Measurements from ENCODE around the gene SARDH. TPM values are rescaled to one million over a fixed set of nuclear protein-coding genes. Genes with fewer than 3 reads are reported as not detected.
"Not testable (repeated sequence)": the region's sequence is repeated elsewhere in the genome, so short reads cannot be mapped to it uniquely, and the experiment has no call there.

The SARDH gene
- total and polyA plus RNA-seq, 9 donors = 2.5 to 10.0 (median 3.3) TPM

DNA sequence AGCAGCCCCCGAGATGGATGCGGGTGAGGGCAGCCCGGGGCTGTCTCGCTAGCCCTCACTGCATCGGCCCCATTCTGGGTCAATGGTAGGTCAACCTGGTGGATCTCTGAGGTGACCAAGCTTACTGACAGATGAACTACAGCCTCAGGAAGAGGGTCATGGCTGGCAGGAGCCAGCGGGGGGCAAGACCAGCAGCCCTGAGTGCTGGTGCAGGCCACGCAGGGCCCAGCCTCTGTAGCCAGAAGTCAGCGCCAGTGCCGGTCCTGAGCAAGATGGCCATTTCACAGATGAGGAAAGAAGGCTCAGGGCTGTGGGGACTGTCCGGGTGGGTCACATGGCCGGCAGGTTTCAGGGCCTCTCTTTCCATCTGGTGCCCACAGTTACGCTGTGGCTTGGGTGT, 107.0 kb downstream of the SARDH start:
- TF ChIP-seq EP300 (IDR thresholded peaks at IDR 0.05) (no peak), POLR2A (IDR thresholded peaks at IDR 0.05) (no peak)
- TF ChIP-seq, protein P1, sequence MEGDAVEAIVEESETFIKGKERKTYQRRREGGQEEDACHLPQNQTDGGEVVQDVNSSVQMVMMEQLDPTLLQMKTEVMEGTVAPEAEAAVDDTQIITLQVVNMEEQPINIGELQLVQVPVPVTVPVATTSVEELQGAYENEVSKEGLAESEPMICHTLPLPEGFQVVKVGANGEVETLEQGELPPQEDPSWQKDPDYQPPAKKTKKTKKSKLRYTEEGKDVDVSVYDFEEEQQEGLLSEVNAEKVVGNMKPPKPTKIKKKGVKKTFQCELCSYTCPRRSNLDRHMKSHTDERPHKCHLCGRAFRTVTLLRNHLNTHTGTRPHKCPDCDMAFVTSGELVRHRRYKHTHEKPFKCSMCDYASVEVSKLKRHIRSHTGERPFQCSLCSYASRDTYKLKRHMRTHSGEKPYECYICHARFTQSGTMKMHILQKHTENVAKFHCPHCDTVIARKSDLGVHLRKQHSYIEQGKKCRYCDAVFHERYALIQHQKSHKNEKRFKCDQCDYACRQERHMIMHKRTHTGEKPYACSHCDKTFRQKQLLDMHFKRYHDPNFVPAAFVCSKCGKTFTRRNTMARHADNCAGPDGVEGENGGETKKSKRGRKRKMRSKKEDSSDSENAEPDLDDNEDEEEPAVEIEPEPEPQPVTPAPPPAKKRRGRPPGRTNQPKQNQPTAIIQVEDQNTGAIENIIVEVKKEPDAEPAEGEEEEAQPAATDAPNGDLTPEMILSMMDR (IDR thresholded peaks at IDR 0.05) = no peak
- Histone ChIP-seq H3K36me3 (no peaks in the 10 kb centered on the region), H3K27ac (no peak overlapping the region), H3K27me3 (no peaks in the 10 kb centered on the region), H3K4me1 (ENCODE audit: insufficient read depth) (no peaks in the 10 kb centered on the region), H3K4me3 (no peak overlapping the region), H3K9me3 (no peaks in the 10 kb centered on the region)
- WGBS, 3 donors = 92 to 97% (median 93%) methylated on average over 12 of the region's 12 CpGs
- DNase-seq = no peak
- intact Hi-C loops (cut with DNase I) = no loop called here

DNA sequence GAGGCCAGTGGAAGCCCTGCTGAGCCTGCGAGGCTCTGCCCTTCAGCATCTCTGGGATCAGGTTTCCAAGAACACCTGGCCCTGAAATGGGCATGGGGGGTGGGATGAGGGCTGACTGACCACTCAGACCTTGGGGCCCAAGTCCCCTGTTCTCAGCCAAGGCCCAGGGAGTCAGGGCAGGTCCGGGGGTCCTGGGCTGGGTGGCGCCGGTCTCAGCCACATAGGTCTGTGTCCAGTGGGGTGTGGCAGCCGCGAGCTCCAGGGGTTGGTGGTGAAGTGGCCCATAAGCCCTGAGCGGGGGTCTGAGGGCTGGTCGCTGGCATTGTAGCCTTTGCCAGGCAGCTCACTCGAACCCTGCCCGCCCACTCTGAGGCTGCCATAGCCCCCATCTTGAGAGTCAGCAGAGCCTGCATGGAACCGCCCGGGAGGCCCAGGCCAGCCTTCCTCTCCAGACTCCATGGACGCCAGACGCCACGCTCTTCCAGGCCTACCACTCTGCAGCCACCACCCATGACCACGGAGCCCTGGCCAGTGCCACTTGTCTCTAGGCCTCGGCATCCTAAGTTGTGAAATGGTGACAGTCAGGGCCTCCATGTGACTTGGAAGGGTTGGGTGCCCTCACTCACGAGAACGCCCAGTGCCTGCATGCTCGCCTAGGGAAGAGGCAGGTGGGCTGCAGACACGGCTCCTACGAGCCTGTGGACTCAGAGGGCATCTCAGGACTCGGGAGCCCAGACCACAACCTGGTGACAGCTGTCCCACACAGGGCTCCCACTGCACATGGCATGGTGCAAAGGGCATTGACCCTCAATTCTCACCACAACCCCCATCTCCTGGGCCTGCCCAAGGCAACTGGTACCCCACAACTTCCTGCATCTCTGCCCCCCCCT, 108.7 kb downstream of the SARDH start:
- intact Hi-C loops (cut with DNase I) = no loop called here
- Histone ChIP-seq H3K4me3 (no peak overlapping the region), H3K9me3 (peaks cover 0 to 8% of the 10 kb centered on the region in 2 donors), H3K27ac (no peak overlapping the region), H3K27me3 (no peaks in the 10 kb centered on the region), H3K4me1 (ENCODE audit: insufficient read depth) (no peaks in the 10 kb centered on the region), H3K36me3 (no peaks in the 10 kb centered on the region)
- no peak for DNase-seq
- 87 to 89% (median 87%) methylated on average over 23 of the region's 23 CpGs for WGBS, 3 donors
- TF ChIP-seq POLR2A (IDR thresholded peaks at IDR 0.05) (no peak), EP300 (IDR thresholded peaks at IDR 0.05) (no peak)
- TF ChIP-seq, protein P1 (IDR thresholded peaks at IDR 0.05) = no peak

DNA sequence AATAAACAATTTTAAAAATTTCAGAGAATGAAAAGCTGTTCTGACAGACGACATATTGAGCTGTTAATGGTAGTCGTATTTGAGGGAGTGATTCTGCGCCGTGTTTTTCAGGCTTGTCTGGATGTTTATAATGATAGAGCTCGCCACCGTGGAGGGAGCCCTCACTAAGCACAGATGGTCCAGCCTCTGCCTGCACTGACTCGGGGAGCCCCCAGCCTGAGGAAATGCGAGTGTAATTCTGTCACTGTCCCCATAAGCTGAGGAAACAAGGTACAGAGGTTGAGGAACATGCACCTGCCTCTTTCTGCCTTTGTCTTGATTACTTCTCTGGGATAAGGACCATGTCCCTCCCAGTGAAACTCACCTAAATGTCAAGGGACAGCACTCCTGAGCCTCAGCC, 109.4 kb downstream of the SARDH start:
- DNase-seq = no peak
- no peaks in the 10 kb centered on the region for H3K4me1 ChIP-seq (ENCODE audit: insufficient read depth)
- no peaks in the 10 kb centered on the region for H3K27me3 ChIP-seq
- intact Hi-C loops (cut with DNase I) = no loop called here
- no peak overlapping the region for H3K27ac ChIP-seq
- H3K4me3 ChIP-seq = no peak overlapping the region
- H3K9me3 ChIP-seq = peaks cover 0 to 8% of the 10 kb centered on the region in 2 donors
- 74 to 79% (median 74%) methylated on average over 8 of the region's 8 CpGs for WGBS, 3 donors
- TF ChIP-seq, protein P1 (IDR thresholded peaks at IDR 0.05) = no peak
- TF ChIP-seq POLR2A (IDR thresholded peaks at IDR 0.05) (no peak), EP300 (IDR thresholded peaks at IDR 0.05) (no peak)
- no peaks in the 10 kb centered on the region for H3K36me3 ChIP-seq

DNA sequence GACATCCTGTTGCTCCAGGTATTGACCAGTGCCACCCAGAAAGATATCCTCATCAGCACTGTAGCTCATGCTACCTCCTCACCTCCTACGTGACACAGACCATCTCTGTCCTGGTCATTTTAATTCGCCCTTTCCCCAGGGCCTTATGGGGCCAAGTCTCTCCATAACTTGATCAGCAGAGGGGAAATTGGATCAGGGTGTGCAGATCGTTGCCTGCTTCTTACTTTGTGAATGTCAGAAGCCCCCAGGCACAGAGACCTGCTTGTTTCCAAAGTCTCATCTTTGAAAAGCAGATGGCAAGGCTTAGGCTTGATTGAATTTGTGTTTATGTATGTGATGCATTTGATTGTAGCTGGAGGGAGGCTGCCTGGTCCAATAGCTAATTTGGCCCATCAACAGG, 110.8 kb downstream of the SARDH start:
- Histone ChIP-seq H3K27me3 (no peaks in the 10 kb centered on the region), H3K27ac (no peak overlapping the region), H3K9me3 (peaks cover 0 to 8% of the 10 kb centered on the region in 2 donors), H3K36me3 (no peaks in the 10 kb centered on the region), H3K4me1 (ENCODE audit: insufficient read depth) (no peaks in the 10 kb centered on the region), H3K4me3 (no peak overlapping the region)
- intact Hi-C loops (cut with DNase I) = no loop called here
- 69 to 73% (median 70%) methylated on average over 3 of the region's 3 CpGs for WGBS, 3 donors
- no peak for TF ChIP-seq EP300 (IDR thresholded peaks at IDR 0.05)
- TF ChIP-seq, protein P1 (IDR thresholded peaks at IDR 0.05) = no peak
- no peak for TF ChIP-seq POLR2A (IDR thresholded peaks at IDR 0.05)
- DNase-seq = no peak

DNA sequence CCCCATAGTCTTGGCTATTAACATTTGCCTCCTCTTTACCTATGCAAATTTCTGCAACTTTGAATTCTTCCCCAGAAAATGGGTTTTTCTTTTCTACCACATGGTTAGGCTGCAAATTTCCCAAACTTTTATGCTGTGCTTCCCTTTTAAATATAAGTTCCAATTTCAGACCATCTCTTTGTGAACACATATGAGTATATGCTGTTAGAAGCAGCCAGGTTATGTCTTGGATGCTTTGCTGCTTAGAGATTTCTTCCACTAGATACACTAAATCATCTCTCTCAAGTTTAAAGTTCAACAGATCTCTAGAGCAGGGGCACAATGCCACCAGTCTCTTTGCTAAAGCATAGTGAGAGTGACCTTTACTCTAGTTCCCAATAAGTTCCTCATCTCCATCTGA, 112.1 kb downstream of the SARDH start:
- DNase-seq; H3K9me3 ChIP-seq; H3K27ac ChIP-seq; H3K27me3 ChIP-seq; intact Hi-C loops (cut with DNase I); H3K4me1 ChIP-seq (ENCODE audit: insufficient read depth); H3K4me3 ChIP-seq; H3K36me3 ChIP-seq: not testable (repeated sequence)
